Breast epithelium (tissue), 4 donors: ENCODE data around the gene NUCB2. TPM values are rescaled to one million over a fixed set of nuclear protein-coding genes. Genes with fewer than 3 reads are reported as not detected.
"Not testable (repeated sequence)": the region's sequence is repeated elsewhere in the genome, so short reads cannot be mapped to it uniquely, and the experiment has no call there.

Experiments
- DNase-seq, 2 donors: peaks; one replicate each; pipeline ENCODE4 v3.0.0-alpha.2; 2019; ENCODE audit warnings: low spot score in 2 of 2
- H3K27ac ChIP-seq, 2 donors: fragments of 200-600 bp; sonication (generic) in 1 of 2; one replicate each; pipeline ENCODE4 v1.5.1; 2016 to 2019; ENCODE audit warnings: mild to moderate bottlenecking in 1 of 2
- H3K27me3 ChIP-seq, 2 donors: fragments of 200-600 bp; sonication (generic) in 1 of 2; one replicate each; pipeline versions ENCODE4 v1.5.1 to v1.6.0; 2017 to 2019; ENCODE audit warnings: control low read depth in 1 of 2, mild to moderate bottlenecking in 1 of 2
- H3K36me3 ChIP-seq: fragments of 200-600 bp; one replicate; pipeline ENCODE4 v1.5.1; 2019
- H3K4me1 ChIP-seq, 2 donors: fragments of 200-600 bp; sonication (generic); one replicate each; pipeline ENCODE4 v1.5.1; 2016 to 2019; ENCODE audit warnings: control low read depth in 1 of 2
- H3K4me3 ChIP-seq, 3 donors: fragments of 200-600 bp; sonication (generic); 1 replicate in 2 of 3; 2 replicates in 1 of 3; pipeline ENCODE4 v1.5.1; 2016 to 2019; ENCODE audit warnings: mild to moderate bottlenecking in 3 of 3, moderate library complexity in 2 of 3
- H3K9me3 ChIP-seq, 2 donors: fragments of 200-600 bp; sonication (generic) in 1 of 2; one replicate each; pipeline ENCODE4 v1.5.1; 2016 to 2019; ENCODE audit warnings: control low read depth in 1 of 2
- POLR2A ChIP-seq: fragments of 450-650 bp; IDR thresholded peaks from one replicate; pipeline ENCODE4 v1.6.1; 2016; ENCODE audit warnings: antibody characterized with exemption, mild to moderate bottlenecking, moderate library complexity
- POLR2AphosphoS5 ChIP-seq, 3 donors: sonication (generic); formaldehyde crosslinking; IDR thresholded peaks; one replicate each; pipeline ENCODE4 v1.6.1; 2017; ENCODE audit warnings: antibody characterized with exemption in 3 of 3
- intact Hi-C: fragments of 100-400 bp; cut with DNase I; formaldehyde crosslinking; loops from one replicate; pipeline ENCODE4 v1.15.1; 2023; ENCODE audit warnings: low total_unique reads
- total RNA-seq, 3 donors: library from RNA; depleted of rRNA; stranded (reverse); fragments of >200 nt; gene quantifications; one replicate each; pipeline ENCODE4 v1.1.0, GENCODE V29; 2016
- TF ChIP-seq, protein P1 (sequence below), 3 donors: fragments of 450-650 bp; IDR thresholded peaks; one replicate each; pipeline ENCODE4 v1.5.1; 2016 to 2017; ENCODE audit warnings: antibody characterized with exemption in 3 of 3, mild to moderate bottlenecking in 3 of 3, moderate library complexity in 3 of 3

Gene NUCB2
- total RNA-seq = 100 to 1,000 TPM in 1 of 3 donors, 10 to 100 TPM in 2; 32.6 to 131 (median 69.1) TPM

DNA sequence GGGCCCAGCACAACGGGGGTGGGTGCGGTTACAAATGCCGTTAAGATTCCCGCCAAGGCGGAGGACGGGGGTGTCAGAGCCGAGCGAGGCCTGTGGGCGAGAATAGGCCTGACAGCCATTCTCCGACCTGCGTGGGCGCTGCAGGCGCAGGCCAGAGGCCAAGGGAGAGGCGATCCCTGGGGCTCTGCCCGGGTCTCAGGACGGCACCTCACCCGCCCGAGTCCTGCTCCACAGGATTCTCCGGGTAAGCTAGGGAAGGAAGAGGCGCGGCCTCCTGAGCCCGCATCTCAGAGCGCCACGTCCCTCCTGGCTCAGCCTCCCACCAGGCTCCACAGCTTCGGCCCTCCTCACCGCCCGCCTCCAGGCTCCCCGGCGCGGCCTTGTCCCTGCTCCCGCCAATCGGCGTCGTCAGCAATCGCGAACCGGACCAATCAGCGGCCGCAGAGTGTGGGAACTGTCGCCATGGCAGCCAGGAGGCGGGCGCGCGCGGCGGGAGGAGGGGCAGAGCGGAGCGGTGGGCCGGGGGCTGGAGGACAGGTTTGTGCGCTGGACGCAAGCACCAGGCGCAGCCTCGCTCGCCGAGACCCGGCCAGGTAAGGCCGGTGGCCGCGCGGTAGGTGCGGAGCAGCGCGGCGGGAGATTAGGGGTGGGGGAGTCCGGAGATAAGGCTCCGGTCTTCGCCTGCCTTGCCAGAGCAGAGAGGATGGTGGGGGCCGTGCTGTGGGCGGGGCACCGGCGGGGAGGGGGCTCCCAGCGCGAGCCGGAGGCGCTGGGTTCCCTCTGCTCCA lies at the start of gene NUCB2:
TSS of gene NUCB2 (plus strand) at position 504 of the 788 bp plus-strand sequence. CDS start 18,585 bp downstream, outside the sequence.
- no peaks in the 10 kb centered on the region for H3K4me1 ChIP-seq
- H3K36me3 ChIP-seq = no peaks in the 10 kb centered on the region
- H3K27ac ChIP-seq = peak within 1 kb of the TSS; percentile 94 to 98
- DNase-seq = peak; percentile 94 to 99
- intact Hi-C loops = no loop called here
- no peaks in the 10 kb centered on the region for H3K9me3 ChIP-seq
- peak; percentile 29 for TF ChIP-seq POLR2A
- TF ChIP-seq, protein P1, sequence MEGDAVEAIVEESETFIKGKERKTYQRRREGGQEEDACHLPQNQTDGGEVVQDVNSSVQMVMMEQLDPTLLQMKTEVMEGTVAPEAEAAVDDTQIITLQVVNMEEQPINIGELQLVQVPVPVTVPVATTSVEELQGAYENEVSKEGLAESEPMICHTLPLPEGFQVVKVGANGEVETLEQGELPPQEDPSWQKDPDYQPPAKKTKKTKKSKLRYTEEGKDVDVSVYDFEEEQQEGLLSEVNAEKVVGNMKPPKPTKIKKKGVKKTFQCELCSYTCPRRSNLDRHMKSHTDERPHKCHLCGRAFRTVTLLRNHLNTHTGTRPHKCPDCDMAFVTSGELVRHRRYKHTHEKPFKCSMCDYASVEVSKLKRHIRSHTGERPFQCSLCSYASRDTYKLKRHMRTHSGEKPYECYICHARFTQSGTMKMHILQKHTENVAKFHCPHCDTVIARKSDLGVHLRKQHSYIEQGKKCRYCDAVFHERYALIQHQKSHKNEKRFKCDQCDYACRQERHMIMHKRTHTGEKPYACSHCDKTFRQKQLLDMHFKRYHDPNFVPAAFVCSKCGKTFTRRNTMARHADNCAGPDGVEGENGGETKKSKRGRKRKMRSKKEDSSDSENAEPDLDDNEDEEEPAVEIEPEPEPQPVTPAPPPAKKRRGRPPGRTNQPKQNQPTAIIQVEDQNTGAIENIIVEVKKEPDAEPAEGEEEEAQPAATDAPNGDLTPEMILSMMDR (IDR thresholded peaks at IDR 0.05) = no peak
- peak; percentile 25 to 76 (median 50) for TF ChIP-seq POLR2AphosphoS5 (IDR thresholded peaks at IDR 0.05)
- peak within 1 kb of the TSS; percentile 83 to 95 (median 94) for H3K4me3 ChIP-seq
- no peaks in the 10 kb centered on the region for H3K27me3 ChIP-seq

GRCh38 chr11:17228186-17228925 lies 48.2 kb upstream of the NUCB2 start:
- DNase-seq, H3K27ac ChIP-seq, H3K27me3 ChIP-seq, H3K36me3 ChIP-seq, H3K9me3 ChIP-seq, H3K4me1 ChIP-seq, H3K4me3 ChIP-seq, intact Hi-C loops: not testable (repeated sequence)

DNA sequence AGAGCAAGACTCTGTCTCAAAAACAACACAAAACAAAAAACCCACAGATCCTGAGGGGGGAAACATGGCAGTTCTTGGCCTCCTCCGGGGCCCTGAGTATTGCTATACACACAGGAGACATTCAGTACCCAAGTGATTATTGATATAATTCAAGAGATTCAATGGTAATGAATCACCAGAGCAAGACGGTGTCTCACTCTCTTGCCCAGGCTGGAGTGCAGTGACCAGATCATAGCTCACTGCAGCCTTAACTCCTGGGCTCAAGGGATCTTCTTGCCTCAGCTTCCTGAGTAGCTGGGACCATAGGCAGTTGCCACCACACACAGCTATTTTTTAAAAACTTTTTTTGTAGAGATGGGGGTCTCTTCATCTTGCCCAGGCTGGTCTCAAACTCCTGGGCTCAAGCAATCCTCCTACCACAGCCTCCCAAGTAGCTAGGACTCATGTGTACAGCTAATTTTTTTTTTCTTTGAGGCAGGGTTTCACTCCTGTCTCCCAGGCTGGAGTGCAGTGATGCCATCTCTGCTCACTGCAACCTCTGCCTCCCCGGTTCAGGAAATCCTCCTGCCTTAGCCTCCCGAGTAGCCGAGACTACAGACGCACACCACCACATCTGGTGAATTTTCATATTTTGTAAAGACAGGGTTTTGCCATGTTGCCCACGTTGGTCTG lies 46.9 kb upstream of the NUCB2 start:
- no peaks in the 10 kb centered on the region for H3K27me3 ChIP-seq
- no peak for DNase-seq
- no peaks in the 10 kb centered on the region for H3K9me3 ChIP-seq
- no peak overlapping the region for H3K4me3 ChIP-seq
- intact Hi-C loops = no loop called here
- TF ChIP-seq POLR2A (no peak), POLR2AphosphoS5 (IDR thresholded peaks at IDR 0.05) (no peak)
- no peak overlapping the region for H3K27ac ChIP-seq
- H3K36me3 ChIP-seq = no peaks in the 10 kb centered on the region
- H3K4me1 ChIP-seq = no peaks in the 10 kb centered on the region

- H3K27ac ChIP-seq = no peak overlapping the region
- no peaks in the 10 kb centered on the region for H3K27me3 ChIP-seq
- no peak for DNase-seq
- intact Hi-C loops = no loop called here
- no peaks in the 10 kb centered on the region for H3K4me1 ChIP-seq
- TF ChIP-seq POLR2AphosphoS5 (IDR thresholded peaks at IDR 0.05) (no peak), POLR2A (no peak)
- TF ChIP-seq, protein P1 (IDR thresholded peaks at IDR 0.05) = no peak
- no peaks in the 10 kb centered on the region for H3K36me3 ChIP-seq
- no peak overlapping the region for H3K4me3 ChIP-seq
- H3K9me3 ChIP-seq = no peaks in the 10 kb centered on the region
These were observed 45.4 kb upstream of the NUCB2 start for GRCh38 chr11:17230867-17231851.

- intact Hi-C loops = no loop called here
- Histone ChIP-seq H3K4me1 (no peaks in the 10 kb centered on the region), H3K27me3 (no peaks in the 10 kb centered on the region), H3K4me3 (no peak overlapping the region), H3K9me3 (no peaks in the 10 kb centered on the region), H3K36me3 (no peaks in the 10 kb centered on the region), H3K27ac (no peak overlapping the region)
- no peak for DNase-seq
- TF ChIP-seq, protein P1 (IDR thresholded peaks at IDR 0.05) = no peak
- TF ChIP-seq POLR2AphosphoS5 (IDR thresholded peaks at IDR 0.05) (no peak), POLR2A (no peak)
These were observed 43.4 kb upstream of the NUCB2 start for GRCh38 chr11:17233101-17233500.
